ENCODE data around the gene MED13L. TPM values are rescaled to one million over a fixed set of nuclear protein-coding genes. Genes with fewer than 3 reads are reported as not detected.

Gene MED13L
- total and polyA plus RNA-seq, 2 donors (not counting 3 experiments of a cell fraction or from before 2014, with no cell fraction given): 27.4 to 93.6 TPM

DNA sequence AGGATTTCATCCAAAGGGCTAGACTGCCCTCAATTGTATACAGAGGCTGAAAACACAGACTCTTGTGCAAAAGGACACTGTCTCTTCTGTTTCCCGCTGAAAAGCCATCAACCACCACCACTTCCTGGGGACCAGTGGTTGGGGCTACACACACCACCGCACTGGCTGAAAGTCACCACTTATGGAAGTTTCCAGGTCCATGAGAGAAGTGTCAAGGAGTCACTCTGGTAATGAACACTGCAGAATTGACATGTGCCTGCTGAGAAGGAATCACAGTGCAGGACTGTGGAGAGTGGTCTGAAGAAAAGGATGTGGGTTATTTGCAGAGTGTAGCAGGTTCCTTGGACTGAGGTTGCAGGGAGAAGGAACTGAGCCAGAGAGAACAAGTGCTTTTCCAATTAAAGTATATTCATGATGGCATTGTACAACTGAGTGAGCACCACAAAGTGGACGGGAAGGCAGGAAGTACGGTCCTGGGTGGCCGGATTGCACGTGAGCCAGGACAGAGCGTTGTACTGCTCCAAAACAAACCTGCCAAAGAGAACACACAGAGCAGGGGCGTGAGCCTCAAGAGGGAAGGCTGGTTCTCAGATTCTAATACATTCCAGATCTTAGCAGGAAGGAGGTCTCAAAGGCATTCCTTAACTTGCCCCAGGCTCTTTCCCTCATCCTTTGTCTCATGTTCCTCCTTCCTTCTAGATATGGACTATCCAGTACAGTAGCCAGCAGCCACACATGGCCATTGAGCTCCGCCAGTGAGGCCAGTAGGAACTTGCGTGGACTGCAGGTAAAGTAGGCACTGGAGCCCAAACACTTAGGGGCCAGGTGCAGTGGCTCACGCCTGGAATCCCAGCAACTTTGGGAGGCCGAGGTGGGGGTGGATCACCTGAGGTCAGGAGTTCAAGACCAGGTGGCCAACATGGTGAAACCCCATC is 316.4 kb downstream of the MED13L start:
- intact Hi-C loops (cut with micrococcal nuclease) (no loop called here), dilution Hi-C loops (cut with MboI; ENCODE audit: extremely low pct_ligation_motif_present, low sequenced_read_pairs) (no loop called here)
- ChIA-PET CTCF (interaction anchor here (0.9 kb wide), 1 partner anchor 1981 kb away, joined by 3 read pairs; no protein-coding TSS in a partner anchor), POLR2A (no interaction called here)
- H3K9me3 ChIP-seq (replicated peaks; ENCODE audit: control insufficient read depth, insufficient read depth, low read length): no peaks in the 10 kb centered on the region
- BruUV-seq (replicated peaks): no TSS peak
- H3K9me1 ChIP-seq (replicated peaks; ENCODE audit: control insufficient read depth, extremely low read depth, insufficient read depth, low read length): no peaks in the 10 kb centered on the region
- no peak overlapping the region for H3K4me3 ChIP-seq (replicated peaks in 1 of 3; ENCODE audit: insufficient read depth in 1 of 3, low read depth in 1 of 3, low read length in 3 of 3)
- TF ChIP-seq, protein P1, sequence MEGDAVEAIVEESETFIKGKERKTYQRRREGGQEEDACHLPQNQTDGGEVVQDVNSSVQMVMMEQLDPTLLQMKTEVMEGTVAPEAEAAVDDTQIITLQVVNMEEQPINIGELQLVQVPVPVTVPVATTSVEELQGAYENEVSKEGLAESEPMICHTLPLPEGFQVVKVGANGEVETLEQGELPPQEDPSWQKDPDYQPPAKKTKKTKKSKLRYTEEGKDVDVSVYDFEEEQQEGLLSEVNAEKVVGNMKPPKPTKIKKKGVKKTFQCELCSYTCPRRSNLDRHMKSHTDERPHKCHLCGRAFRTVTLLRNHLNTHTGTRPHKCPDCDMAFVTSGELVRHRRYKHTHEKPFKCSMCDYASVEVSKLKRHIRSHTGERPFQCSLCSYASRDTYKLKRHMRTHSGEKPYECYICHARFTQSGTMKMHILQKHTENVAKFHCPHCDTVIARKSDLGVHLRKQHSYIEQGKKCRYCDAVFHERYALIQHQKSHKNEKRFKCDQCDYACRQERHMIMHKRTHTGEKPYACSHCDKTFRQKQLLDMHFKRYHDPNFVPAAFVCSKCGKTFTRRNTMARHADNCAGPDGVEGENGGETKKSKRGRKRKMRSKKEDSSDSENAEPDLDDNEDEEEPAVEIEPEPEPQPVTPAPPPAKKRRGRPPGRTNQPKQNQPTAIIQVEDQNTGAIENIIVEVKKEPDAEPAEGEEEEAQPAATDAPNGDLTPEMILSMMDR (IDR thresholded peaks at IDR 0.05; ENCODE audit: extremely low read depth in 1 of 2, insufficient read depth in 1 of 2, low read depth in 1 of 2, low read length in 2 of 2): no peak
- no peak for TF ChIP-seq POLR2A (IDR thresholded peaks at IDR 0.05; ENCODE audit: low read depth, low read length)
- TF ChIP-seq, protein P2, sequence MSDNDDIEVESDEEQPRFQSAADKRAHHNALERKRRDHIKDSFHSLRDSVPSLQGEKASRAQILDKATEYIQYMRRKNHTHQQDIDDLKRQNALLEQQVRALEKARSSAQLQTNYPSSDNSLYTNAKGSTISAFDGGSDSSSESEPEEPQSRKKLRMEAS (IDR thresholded peaks at IDR 0.05; ENCODE audit: insufficient read depth, insufficient read length): no peak
- no peak for TF ChIP-seq POLR2AphosphoS5 (IDR thresholded peaks at IDR 0.05; ENCODE audit: insufficient read depth, low read depth, low read length)
- TF ChIP-seq MYC (IDR thresholded peaks at IDR 0.05; ENCODE audit: low read depth, low read length): no peak
- TF ChIP-seq FOS (IDR thresholded peaks at IDR 0.05; ENCODE audit: borderline replicate concordance, insufficient read depth, low read length): no peak
- no peak for TF ChIP-seq GATA2 (IDR thresholded peaks at IDR 0.05; ENCODE audit: insufficient read depth, insufficient read length, low read depth, low read length)
- no peak for TF ChIP-seq JUN (IDR thresholded peaks at IDR 0.05; ENCODE audit: borderline replicate concordance, insufficient read depth, insufficient read length, low read depth)
- no peak for TF ChIP-seq EZH2 (IDR thresholded peaks at IDR 0.05; ENCODE audit: borderline replicate concordance, low read depth, low read length, severe bottlenecking)
- no peaks in the 10 kb centered on the region for H3K4me1 ChIP-seq (ENCODE audit: control insufficient read depth, extremely low read depth, insufficient read depth, low read length)
- no peak overlapping the region for H3K4me2 ChIP-seq (ENCODE audit: insufficient read depth, low read length)
- H3K36me3 ChIP-seq (ENCODE audit: control insufficient read depth in 2 of 2, extremely low read depth in 1 of 2, insufficient read depth in 2 of 2, low read length in 2 of 2): peaks cover 8 to 27% of the 10 kb centered on the region in 2 experiments
- H3K27ac ChIP-seq (ENCODE audit: insufficient read depth, low read depth, low read length): no peak overlapping the region
- H4K20me1 ChIP-seq (replicated peaks; ENCODE audit: control insufficient read depth, extremely low read depth, insufficient read depth, low read length): no peaks in the 10 kb centered on the region
- no peak overlapping the region for H3K9ac ChIP-seq (replicated peaks; ENCODE audit: extremely low read depth, insufficient read depth, low read length)
- FAIRE-seq: no peak
- no peaks in the 10 kb centered on the region for H3K79me2 ChIP-seq (ENCODE audit: control insufficient read depth, insufficient read depth, low read length)
- H2AFZ ChIP-seq (ENCODE audit: low read depth, low read length): no peak overlapping the region
- no peaks in the 10 kb centered on the region for H3K27me3 ChIP-seq (ENCODE audit: control insufficient read depth in 2 of 2, insufficient read depth in 2 of 2, low read length in 2 of 2)
- DNase-seq (ENCODE audit: low read depth, low spot score): no peak
